Stimulated activated CD4-positive, alpha-beta T cell treated with anti-CD3 and anti-CD28 coated beads, TNF-alpha, amount 100 ng/mL, for 1 hour (primary cell): ENCODE results near the gene MYO19.
"Not testable (repeated sequence)": the region's sequence is repeated elsewhere in the genome, so short reads cannot be mapped to it uniquely, and the experiment has no call there.

Experiments used
- DNase-seq, 3 donors: peaks; one replicate each; pipeline ENCODE4 v3.0.0-alpha.2; 2020; ENCODE audit warnings: low read depth in 3 of 3, low spot score in 1 of 3

The MYO19 gene

DNA sequence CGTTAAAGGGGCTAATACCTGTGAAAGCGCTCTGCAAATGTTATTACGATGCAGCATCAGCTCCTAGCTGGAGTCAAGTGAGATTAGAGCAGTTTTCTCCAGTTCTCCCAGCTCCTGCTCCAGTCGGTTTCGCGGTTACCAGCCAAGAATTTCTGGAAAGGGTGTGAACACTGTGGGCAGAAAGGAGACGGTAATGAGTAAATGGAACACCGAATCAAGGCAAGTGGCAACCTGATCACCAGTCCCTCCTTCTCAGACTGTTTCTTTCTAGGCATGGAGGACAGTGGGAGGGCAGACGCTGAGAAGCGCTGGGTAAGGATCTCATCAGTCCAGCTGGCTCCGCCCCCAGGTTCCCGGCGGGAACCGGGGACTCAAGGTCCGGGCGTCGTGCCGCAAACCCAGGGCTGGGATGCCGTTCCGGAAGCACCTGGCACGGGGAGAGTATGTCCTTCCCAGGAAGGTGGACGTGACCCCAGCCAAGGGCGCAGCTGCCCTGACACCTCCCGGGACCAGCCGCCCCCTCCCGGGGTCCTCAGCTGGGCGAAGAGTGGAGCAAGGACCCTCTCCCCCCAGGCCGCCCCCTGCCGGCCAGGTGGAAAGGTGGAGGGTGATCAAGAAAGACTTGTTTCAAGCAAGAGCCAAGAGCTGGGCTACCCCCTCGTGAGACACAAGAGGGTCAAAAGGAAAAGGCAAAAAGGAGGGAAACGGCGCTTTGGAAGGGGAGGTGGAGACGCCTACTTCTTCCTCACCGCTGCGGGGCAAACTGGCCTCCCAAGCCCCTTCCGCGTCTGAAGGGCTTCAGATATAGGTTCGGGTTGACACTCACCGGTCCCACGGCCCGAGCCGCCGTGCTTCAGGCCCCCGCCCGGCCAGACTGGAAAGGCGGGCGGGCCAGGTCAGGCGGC is 481 bp downstream of the MYO19 start:
- DNase-seq = peak in 1 of 3 donors; percentile 41

DNA sequence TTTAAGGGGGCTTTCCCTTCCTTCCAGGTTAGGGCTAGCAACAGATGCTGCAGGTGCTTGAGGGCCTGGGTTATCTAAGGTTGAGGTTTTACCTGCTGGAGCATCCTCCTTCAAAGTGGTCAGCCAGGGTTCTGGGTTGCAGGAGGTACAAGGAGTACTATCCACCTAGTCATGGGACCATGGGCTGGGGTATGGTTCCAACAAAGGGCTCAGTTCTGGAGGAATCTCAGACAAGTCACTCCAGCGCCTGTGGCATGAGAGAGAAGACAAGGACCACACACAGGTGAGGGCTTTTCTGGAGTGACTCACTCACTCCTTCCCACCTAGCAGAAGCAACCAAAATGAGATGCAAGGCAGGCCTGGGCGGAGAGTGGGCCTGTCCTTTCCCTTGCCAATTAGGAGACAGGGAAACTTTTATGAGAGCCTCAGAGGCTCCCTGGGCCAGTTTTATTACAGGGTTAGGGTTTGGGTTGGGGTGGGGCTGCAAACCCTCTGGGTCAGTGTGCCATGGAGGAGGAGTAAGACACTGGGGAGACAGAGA is 2.2 kb downstream of the MYO19 start:
- DNase-seq = no peak

DNA sequence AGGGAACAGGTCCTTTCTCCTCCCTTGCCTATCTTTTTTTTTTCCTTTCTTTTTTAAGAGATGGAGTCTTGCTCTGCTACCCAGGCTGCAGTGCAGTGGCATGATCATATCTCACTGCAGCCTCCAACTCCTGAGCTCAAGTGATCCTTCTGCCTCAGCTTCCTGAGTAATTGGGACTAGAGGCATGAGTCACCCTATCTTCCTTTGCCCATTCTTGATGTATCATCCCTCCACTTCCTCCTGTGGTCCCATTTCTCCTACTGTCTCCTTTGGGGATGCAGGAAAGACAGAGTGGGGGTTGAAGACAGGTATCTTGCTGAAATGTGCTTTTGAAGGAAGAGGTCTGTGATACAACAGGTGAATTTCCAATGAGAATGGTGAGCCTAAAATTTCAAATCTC is 5.5 kb downstream of the MYO19 start:
- DNase-seq = no peak

DNA sequence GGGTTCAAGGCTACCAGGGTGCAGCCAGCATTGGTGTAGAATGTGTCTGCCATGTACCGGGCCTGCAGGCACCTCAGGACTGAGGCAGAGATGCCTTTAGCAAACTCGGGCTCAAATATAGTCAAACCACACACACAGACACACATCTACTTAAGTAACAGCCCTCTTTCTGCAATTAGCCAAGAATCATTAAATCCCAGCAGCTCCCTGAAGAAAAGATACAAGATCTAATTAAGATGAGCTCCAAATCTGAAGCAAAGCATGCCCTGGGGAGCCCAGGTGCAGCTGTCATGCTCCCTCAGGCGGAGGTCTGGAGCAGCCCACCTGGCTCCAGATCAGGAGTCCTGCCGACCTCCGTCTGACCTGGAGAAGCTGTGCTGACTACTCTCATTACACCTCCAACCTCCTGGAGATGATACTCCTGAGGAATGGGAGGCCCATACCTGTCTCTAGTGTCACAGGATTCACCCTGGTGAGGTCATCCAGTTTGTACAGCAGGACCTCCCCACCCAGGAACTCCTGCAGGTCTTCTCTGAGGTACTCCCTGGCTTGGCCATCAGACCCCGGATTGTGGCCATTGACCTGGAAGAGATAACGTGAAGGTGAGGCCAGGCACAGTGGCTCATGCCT is 6.9 kb downstream of the MYO19 start:
- DNase-seq = no peak

DNA sequence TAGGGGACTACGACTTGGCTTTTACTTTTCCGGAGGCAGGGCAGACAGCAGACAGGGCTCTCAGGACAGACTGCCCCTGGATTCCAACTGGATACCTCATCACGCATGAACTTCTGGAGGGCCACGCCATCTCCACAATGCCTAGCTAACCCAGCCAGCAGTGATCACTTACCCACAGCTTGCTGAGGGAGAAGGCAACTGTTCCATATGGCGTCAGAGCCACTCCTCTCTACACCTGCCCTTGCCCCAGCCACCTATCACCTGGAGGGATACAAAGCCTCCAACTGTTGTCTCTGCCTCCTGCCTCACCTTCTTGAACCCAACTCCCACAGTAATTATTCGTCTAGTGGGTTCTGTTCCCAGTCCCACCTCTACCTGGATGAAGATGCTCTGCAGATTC is 8.8 kb downstream of the MYO19 start:
- DNase-seq = no peak

DNA sequence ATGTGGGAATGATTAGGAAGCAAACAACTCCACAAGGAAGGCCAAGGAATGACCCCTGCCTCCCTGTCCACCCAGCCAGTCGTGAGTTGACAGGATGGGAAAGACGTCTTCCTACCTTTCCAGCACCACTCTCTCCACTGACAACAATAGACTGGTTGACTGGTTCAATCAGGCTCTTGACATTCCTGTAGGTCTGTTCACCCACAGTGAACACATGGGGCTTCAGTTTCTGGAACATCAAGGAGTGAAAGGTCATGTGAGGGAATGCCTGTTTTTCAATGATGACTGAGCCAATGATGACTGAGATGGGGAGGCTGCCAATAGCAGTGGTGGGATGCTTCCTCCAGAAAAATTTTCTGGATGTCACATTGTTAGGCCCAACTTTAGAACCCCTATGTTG is 9.6 kb downstream of the MYO19 start:
- DNase-seq = no peak

DNA sequence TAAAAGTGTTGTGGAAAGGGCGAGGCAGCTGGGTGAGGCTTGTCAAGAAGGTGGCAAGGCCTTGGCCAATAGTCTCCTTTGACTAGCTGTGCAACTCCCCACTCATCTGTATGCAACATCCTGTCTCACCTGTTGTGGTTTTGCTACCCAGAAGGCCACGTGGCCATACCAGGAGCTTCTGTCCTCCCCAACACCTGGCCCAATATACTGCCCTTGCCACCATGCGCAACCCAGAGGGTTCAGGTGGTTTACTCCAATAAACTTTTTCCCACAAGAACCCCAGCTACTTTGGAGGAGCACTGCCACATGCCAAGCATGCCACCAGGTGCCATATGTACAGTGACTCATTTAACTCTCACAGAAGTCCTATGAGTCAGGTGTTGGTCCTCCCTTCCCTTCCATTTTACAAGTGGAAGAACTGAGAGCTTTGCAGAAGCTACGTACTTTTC is 10.2 kb downstream of the MYO19 start:
- no peak for DNase-seq

DNA sequence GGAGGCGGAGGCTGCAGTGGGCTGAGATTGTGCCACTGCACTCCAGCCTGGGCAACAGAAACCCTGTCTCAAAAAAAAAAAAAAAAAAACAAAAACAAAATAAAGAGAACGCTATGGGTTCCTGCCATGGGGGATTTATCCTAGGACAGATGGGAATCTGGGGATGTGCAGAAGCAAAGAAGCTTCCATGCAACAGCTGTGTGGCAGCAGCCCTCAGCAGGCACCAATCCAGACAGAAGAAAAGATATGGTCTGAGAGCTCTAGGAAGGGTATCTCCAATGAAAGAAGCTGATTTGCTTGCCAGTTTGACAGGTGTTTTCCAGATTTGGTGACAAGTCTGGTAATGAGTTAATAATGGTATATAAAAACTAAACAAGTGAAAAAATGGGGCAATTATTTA is 11.6 kb downstream of the MYO19 start:
- no peak for DNase-seq

DNA sequence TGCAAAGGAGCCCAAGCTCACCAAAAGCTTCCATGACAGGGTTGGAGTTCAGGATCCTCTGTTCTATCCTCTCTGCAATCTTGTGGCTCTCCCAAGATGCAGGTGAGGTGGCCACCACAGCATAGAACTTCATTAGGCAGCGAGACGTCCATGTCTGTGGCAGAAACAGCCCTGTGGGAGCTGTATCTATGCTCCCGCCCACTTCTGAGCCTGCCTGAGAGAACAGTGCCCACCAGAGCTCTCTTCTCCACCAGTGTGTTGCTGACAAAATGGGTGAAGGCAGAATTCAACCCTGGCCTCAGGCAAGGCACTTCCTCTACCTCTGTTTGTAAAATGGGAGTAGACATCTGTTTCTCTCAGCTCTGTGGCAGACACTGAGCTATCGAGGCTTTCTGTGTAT is 18.8 kb downstream of the MYO19 start:
- no peak for DNase-seq

DNA sequence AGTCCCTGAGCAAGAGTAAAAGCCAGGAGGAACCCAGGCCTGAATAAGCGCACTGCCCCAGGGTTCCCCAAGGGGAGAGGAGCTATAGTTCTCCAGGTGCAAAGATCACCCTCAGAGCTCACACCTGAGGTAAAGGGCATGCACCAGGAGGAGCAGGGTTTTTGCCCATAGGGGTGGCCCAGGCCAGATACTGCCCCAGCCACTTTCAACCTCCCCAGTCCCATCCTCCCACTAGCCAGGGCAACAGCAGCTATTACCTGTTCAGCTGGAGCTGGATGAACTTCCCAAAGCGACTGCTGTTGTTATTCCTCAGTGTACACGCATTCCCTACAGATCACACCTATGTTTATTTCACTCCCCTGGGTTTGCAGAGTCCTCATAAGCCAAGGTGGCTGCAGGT is 19.8 kb downstream of the MYO19 start:
- DNase-seq = no peak

DNA sequence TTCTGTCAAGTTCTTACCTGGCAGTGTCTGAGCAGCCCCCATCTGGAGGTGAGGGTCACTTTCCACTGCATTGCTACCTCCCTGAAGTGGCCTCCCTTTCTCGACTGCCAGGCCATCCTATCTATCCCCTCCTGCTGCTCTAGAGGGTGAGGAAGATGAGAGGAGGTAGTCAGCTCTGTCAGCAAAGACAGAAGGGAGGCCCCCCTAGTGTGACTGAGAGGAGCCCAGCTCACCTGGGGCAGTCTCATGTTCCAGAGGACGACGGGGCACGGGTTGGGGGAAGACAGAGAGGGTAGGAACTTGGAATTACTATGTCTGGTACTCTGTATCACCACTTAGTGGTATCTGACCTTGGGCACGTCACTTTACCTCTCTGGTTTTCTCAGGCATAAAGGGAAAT is 22.0 kb downstream of the MYO19 start:
- no peak for DNase-seq

DNA sequence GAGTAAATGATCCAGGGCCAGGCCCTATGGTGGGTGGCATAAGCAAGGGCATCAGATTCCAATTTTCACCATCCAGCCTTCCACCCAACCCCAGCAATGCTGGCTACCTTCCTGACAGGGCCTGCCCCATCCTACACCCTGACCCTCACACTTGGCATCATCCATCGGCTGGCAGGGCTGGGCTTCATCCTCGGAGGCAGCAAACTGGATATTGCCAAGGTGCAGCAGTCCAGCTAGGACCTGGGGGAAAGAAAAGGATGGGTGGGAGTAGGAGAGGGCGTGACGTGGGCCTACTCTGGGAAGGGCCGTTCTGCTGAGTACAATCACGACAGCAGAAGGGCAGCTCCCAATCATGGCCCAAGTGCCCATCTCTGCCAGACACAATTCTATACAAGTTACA is 23.5 kb downstream of the MYO19 start:
- no peak for DNase-seq

DNA sequence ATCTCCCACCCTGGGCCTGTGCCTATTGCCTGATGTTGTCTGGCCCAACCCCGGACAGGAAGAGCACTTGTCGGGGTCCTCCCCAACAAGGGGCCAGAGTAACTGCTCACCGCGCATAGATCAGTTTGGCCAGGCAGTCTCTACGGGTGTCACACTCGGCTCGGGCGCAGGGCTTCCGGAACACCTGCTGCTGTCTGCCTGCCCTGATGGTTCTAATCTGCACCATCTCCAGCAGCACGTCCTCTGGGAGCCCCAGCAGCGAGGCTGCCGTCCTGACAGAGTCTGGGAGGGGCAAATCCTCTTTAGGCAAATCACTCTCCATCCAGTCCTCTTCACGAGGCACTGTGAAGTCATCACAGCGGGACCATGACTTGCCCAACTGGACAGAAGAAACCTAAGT is 24.0 kb downstream of the MYO19 start:
- DNase-seq = no peak

DNA sequence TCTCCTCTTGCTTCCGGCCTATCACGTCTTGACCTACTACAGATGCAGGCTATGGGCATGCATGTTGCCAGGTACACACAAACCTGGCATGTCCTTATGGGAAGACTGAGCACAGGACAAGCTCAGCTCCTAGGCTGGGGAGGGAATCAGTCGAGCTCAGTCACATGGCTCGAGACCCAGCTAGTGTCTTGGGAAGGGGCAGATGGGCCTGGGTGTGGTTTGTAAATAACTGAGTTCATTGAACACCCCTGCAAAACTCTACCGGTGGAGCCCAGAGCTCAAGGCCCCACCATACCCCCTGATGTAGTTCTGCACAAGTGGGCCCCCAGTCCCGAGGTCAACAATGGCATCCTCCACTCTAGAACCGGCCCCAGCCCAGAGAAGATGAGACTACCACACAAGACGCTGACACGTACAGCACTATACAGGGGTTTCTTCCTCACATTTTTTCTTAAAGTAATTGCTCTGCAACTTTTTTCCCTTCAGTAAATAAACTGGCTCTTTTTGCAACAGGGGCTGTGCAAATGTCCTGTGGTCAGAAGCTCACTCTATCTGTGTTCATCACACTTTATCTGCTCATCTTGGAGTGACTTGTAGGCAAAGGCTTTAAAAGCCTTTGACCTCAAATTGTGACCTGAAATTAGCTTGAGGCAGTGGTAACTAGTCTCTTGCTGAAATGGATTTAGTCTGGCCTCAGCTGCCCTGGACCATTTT is 25.2 kb downstream of the MYO19 start:
- no peak for DNase-seq

DNA sequence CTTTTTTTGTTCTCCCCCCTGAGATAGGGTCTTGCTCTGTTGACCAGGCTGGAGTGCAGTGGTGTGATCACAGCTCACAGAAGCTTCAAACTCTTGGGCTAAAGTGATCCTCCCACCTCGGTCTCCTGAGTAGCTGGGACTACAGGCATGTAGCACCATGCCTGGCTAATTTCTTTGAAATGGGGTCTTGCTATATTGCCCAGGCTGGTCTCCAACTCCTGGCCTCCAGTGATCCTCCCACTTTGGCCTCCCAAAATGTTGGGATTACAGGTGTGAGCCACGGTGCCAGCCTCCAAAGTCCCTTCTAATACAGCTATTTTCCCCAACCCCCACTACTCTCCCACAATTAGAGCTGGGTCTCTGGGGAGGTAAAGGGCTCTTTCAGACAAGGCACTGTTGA is 26.2 kb downstream of the MYO19 start:
- DNase-seq = not testable (repeated sequence)

DNA sequence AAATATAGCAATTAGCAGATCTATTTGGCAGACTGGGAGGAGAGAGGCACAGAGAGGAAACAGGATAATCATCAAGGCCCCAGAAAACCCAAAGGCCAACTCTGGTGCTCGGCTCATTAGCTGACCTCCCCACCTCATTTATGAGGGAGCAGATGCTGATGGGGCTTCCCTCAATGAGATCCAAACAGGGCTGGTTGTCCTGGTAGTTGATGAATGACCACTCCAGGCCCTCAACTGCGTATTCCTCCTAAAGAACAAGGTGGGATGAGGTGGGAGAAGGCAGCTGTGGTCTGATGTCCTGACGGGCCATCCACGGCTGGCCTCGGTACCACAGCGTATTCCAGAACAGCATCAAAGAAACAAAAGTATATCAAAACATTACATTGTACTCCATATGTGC is 27.4 kb downstream of the MYO19 start:
- DNase-seq = no peak

DNA sequence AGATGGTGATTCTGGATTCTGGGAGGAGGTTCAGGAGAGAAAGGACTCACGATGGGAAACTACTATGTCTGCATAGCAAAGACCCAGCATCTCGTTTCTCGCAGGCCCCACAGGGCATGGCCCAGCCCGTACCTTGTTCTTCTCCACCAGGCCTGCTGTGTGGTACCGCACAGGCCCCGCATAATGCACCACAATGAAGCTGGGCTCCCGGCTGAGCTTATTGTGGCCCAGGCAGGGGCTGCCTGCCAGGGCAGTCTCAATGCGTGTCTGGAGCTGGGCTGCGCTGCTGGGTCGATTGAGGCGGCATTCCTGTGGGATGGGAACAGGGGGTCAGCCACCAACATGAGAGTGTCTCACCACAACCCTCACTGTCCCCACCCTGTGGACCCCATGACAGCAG is 27.8 kb downstream of the MYO19 start:
- no peak for DNase-seq

DNA sequence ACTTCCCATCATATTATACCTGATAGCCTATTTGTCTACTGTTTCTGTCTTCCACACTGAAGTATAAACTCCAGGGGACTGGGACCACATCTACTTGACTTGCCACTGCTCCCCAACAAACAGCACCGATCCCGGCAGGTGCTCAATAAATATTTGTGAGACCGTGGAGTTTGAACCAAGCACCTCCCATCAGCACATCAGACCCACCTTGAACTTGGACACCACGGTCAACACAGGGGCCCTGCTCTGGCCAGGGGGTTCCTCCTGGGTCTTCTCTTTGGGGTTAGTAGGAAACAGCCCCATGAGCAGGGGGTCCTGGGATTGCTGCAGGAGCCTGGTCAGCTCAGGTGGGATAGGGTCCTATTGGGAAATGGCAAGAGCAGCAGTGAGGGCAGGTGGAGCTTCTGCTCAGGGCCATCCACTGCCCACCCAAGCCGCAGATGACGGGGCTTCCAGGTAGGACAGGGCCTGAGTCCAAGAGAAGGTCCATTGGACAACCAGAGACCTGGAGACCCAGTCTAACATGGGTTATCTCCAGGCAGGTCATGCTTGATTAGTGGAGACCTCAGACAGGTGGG is 28.3 kb downstream of the MYO19 start:
- no peak for DNase-seq

DNA sequence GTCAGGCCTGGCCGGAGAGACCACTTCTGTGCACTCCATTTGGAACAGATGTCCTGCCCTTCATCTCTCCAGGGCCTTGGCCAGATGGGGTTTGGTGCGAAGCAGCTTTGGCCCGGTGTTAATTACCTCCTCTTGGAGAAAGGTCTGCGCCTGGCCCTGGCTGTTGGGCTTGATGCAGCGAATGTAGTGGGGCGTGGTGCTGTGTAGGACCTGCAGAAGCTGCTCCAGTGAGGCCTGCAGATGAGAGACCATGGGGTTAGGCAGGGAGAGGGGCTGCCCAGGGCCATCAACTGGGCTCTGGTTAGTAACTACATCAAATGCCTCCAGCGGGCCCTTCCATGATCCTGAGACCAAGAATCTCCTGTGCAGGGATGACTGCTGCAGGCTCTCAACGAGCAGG is 29.5 kb downstream of the MYO19 start:
- DNase-seq = no peak

DNA sequence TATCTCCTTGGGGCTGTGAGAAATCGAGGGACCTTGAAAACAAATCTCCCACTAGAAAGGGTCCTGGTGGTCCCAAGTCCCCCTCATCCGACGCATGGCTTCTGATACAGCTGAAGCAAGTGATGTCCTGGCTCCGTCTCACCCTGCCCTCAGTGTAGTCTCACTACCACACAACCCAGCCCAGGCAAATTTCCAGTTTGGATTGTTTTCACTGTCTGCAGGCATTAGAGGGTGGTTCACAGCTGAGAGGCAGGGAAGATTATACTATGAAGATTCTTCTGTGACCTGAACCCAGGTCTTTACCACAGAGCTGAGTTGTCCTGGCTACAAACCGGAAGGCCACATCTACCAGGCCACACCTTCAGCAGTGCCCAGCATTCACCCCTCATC is 30.5 kb downstream of the MYO19 start:
- no peak for DNase-seq

DNA sequence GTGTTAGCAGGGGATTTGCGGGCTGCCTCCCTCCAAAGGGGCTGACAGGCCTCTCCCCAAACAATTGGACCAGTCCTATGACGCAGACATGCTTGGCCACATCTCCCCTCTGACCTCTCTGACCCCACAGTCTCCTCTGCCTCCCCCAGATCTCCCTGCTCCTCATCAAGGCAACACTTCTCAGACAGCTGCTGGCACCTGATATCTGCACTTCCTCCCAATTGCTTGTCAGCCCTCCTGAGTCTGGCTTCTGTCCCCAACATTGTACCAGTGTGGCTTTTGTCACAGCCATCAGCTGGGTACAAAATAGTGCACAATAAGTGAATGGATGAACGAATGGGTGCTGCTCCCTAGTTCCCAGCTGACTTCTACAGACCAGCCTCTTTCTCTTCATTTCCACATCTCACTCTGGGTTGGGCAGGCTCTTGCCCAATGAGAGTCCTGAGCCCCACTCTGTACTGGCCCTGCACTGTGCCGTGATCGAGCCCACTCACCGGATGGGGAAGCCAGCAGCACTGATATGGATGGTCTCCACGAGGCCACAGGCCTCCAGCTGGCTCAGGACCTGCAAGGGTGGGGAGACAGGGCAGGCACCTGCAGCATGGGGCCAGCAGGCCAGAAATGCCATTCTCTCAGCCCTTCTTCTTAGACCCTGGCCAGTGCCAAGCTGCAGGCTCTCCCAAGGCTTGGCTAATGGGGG is 31.1 kb downstream of the MYO19 start:
- no peak for DNase-seq
